A172 (cell line): ENCODE measurements around the gene NGLY1. TPM values are rescaled to one million over a fixed set of nuclear protein-coding genes. Genes with fewer than 3 reads are reported as not detected.

Experiments used
- DNase-seq: peaks from one replicate; pipeline ENCODE4 v3.0.0-alpha.2; 2015; ENCODE audit warnings: low spot score
- total RNA-seq: library from RNA; depleted of rRNA; stranded (reverse); fragments of >200 nt; shearing (Covaris generic); gene quantifications from 2 replicates; pipeline ENCODE4 v1.2.3, GENCODE V29; 2014

The NGLY1 gene
- total RNA-seq, 1 experiment from 2014 or later: 41.6 TPM

GRCh38 chr3:25783661-25784512 lies 644 bp upstream of the NGLY1 start:
- DNase-seq: peak; percentile 29

- no peak for DNase-seq
These were observed 656 bp downstream of the NGLY1 start for GRCh38 chr3:25782636-25782937.

GRCh38 chr3:25781758-25782594 lies 1.3 kb downstream of the NGLY1 start:
- DNase-seq: no peak

- no peak for DNase-seq
These were observed 2.0 kb downstream of the NGLY1 start for GRCh38 chr3:25781145-25781757.

GRCh38 chr3:25780618-25781017 lies 2.6 kb downstream of the NGLY1 start:
- DNase-seq: no peak

GRCh38 chr3:25775936-25776335 lies 7.3 kb downstream of the NGLY1 start:
- DNase-seq: no peak

- DNase-seq: no peak
These were observed 14.4 kb downstream of the NGLY1 start for GRCh38 chr3:25768851-25769250.

GRCh38 chr3:25751725-25752124 lies 31.5 kb downstream of the NGLY1 start:
- no peak for DNase-seq

- DNase-seq: no peak
These were observed 32.2 kb downstream of the NGLY1 start for GRCh38 chr3:25751048-25751447.

GRCh38 chr3:25749031-25749581 lies 34.1 kb downstream of the NGLY1 start:
- DNase-seq: no peak

- no peak for DNase-seq
These were observed 35.1 kb downstream of the NGLY1 start for GRCh38 chr3:25748189-25748588.

- peak; percentile 9 for DNase-seq
These were observed 36.2 kb downstream of the NGLY1 start for GRCh38 chr3:25747033-25747432.

GRCh38 chr3:25744470-25744869 lies 38.8 kb downstream of the NGLY1 start:
- DNase-seq: no peak

- DNase-seq: no peak
These were observed 55.1 kb downstream of the NGLY1 start for GRCh38 chr3:25728101-25728500.

- no peak for DNase-seq
These were observed 55.9 kb downstream of the NGLY1 start for GRCh38 chr3:25727316-25727715.

GRCh38 chr3:25725810-25726209 lies 57.4 kb downstream of the NGLY1 start:
- DNase-seq: no peak

- DNase-seq: no peak
These were observed 58.1 kb downstream of the NGLY1 start for GRCh38 chr3:25724948-25725645.

- no peak for DNase-seq
These were observed 59.4 kb downstream of the NGLY1 start for GRCh38 chr3:25723802-25724201.

GRCh38 chr3:25719321-25719720 lies 63.9 kb downstream of the NGLY1 start:
- DNase-seq: no peak

- no peak for DNase-seq
These were observed 69.8 kb downstream of the NGLY1 start for GRCh38 chr3:25713341-25713985.

GRCh38 chr3:25711090-25711489 lies 72.2 kb downstream of the NGLY1 start:
- no peak for DNase-seq
